ENCODE results near the gene CACNA1G.

Gene CACNA1G

DNA sequence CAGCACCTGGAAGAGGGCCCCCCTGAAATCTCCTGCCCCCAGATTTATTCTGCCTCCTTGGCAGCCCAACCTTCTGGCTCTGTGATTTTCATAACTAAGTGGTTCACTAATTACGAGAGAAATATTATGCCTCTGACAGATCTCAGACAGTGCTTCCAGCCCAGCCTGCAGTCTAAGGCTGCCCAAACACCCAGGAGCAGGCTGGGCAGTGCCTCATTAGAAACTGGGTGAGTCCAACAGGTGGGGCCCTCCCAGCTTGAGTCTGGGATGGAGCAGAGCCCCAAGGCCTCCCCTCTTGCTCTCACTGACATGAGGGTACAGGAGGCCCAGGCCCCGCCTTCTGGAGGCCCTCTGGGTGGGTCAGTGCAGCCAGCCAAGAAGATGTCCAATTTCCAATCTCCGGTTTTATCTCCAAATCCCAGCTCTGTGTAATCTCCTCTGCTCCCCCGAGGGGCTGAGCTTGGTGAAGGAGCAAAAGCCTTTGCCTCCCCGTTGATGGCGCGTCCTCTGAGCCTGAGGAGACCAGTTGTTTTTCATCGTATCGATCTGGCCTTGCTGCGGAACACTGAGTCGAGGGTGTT, 54.0 kb downstream of the CACNA1G start:
- TF ChIP-seq, protein P1, sequence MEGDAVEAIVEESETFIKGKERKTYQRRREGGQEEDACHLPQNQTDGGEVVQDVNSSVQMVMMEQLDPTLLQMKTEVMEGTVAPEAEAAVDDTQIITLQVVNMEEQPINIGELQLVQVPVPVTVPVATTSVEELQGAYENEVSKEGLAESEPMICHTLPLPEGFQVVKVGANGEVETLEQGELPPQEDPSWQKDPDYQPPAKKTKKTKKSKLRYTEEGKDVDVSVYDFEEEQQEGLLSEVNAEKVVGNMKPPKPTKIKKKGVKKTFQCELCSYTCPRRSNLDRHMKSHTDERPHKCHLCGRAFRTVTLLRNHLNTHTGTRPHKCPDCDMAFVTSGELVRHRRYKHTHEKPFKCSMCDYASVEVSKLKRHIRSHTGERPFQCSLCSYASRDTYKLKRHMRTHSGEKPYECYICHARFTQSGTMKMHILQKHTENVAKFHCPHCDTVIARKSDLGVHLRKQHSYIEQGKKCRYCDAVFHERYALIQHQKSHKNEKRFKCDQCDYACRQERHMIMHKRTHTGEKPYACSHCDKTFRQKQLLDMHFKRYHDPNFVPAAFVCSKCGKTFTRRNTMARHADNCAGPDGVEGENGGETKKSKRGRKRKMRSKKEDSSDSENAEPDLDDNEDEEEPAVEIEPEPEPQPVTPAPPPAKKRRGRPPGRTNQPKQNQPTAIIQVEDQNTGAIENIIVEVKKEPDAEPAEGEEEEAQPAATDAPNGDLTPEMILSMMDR (IDR thresholded peaks at IDR 0.05; ENCODE audit: low read depth, low read length, missing control alignments) = no peak
- DNase-seq = no peak
- no peak overlapping the region for H3K27ac ChIP-seq
- H3K27me3 ChIP-seq (replicated peaks) = no peaks in the 10 kb centered on the region
- in situ Hi-C loops (cut with HindIII; ENCODE audit: low pct_ligation_motif_present, low sequenced_read_pairs) = no loop called here
- no peaks in the 10 kb centered on the region for H3K36me3 ChIP-seq (replicated peaks)
- no peak overlapping the region for H3K4me3 ChIP-seq (ENCODE audit: low read depth, low read length)

GRCh38 chr17:50615828-50616227, 55.3 kb downstream of the CACNA1G start:
- Histone ChIP-seq H3K36me3 (replicated peaks) (no peaks in the 10 kb centered on the region), H3K27ac (no peak overlapping the region), H3K4me3 (ENCODE audit: low read depth, low read length) (no peak overlapping the region), H3K27me3 (replicated peaks) (no peaks in the 10 kb centered on the region)
- TF ChIP-seq, protein P1 (IDR thresholded peaks at IDR 0.05; ENCODE audit: low read depth, low read length, missing control alignments) = no peak
- no peak for DNase-seq
- in situ Hi-C loops (cut with HindIII; ENCODE audit: low pct_ligation_motif_present, low sequenced_read_pairs) = no loop called here

DNA sequence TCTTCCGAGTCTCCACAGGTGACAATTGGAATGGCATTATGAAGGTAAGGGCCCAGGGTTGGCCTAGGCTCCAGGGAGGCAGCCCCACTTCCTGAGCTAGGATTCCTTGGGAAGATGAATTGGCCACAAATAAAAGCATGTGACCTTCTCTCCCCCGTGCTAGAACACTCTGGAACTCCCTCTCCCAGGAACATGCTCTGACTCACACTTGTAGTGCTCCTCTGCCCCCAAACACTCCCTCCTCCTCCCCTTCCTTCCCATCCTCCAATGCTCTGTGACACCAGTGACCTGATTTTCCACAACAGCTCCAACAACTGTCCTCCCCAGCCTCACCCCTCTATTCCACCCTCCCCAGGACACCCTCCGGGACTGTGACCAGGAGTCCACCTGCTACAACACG, 57.8 kb downstream of the CACNA1G start:
- H3K27me3 ChIP-seq (replicated peaks) = no peaks in the 10 kb centered on the region
- in situ Hi-C loops (cut with HindIII; ENCODE audit: low pct_ligation_motif_present, low sequenced_read_pairs) = no loop called here
- H3K27ac ChIP-seq = no peak overlapping the region
- DNase-seq = no peak
- no peaks in the 10 kb centered on the region for H3K36me3 ChIP-seq (replicated peaks)
- H3K4me3 ChIP-seq (ENCODE audit: low read depth, low read length) = no peak overlapping the region
- TF ChIP-seq, protein P1 (IDR thresholded peaks at IDR 0.05; ENCODE audit: low read depth, low read length, missing control alignments) = no peak

GRCh38 chr17:50618941-50619340, 58.4 kb downstream of the CACNA1G start:
- no peak overlapping the region for H3K27ac ChIP-seq

DNA sequence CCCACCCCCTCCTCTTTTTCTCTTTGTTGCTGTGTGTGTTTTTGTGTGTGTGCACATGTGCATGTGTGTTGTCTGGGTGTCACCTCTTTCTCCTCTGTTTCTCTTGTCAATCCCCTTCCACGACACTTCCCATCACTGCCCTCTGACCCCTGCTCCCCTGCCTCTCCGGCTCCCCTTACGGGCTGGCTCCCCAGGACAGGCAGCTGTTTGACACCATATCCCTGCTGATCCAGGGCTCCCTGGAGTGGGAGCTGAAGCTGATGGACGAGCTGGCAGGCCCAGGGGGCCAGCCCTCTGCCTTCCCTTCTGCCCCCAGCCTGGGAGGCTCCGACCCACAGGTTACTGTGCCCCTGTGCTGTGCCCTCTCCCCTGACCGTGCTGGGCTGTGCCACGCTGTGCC, 59.0 kb downstream of the CACNA1G start:
- DNase-seq = no peak
- no peak overlapping the region for H3K27ac ChIP-seq
- no peak overlapping the region for H3K4me3 ChIP-seq (ENCODE audit: low read depth, low read length)
- in situ Hi-C loops (cut with HindIII; ENCODE audit: low pct_ligation_motif_present, low sequenced_read_pairs) = no loop called here
- H3K36me3 ChIP-seq (replicated peaks) = no peaks in the 10 kb centered on the region
- no peaks in the 10 kb centered on the region for H3K27me3 ChIP-seq (replicated peaks)
- TF ChIP-seq, protein P1 (IDR thresholded peaks at IDR 0.05; ENCODE audit: low read depth, low read length, missing control alignments) = no peak

More at GRCh38 chr17:50618941-50619340, 58.4 kb downstream of the CACNA1G start:
- Histone ChIP-seq H3K4me3 (ENCODE audit: low read depth, low read length) (no peak overlapping the region), H3K36me3 (replicated peaks) (no peaks in the 10 kb centered on the region), H3K27me3 (replicated peaks) (no peaks in the 10 kb centered on the region)
- TF ChIP-seq, protein P1 (IDR thresholded peaks at IDR 0.05; ENCODE audit: low read depth, low read length, missing control alignments) = no peak
- DNase-seq = no peak
- in situ Hi-C loops (cut with HindIII; ENCODE audit: low pct_ligation_motif_present, low sequenced_read_pairs) = no loop called here

DNA sequence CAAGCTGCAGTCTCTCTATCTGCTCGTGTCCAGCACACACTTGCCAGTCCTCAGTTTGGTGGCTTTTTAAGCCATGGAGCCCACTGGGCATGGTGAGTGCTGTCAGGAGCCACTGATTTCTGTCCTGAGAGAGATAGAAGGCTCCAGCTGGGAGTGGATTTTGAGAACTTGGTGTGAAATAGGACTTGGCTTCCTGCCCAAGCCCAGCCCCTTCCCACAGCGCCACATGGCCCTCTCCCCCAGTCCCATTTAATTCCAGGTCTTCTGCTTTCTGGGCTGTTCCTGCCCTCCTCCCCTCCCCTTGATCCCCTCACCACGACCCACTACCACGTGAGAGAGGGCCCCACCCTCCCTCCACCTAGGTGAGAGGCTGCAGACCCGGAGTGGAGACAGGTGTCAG, 59.7 kb downstream of the CACNA1G start:
- no peak for DNase-seq
- in situ Hi-C loops (cut with HindIII; ENCODE audit: low pct_ligation_motif_present, low sequenced_read_pairs) = no loop called here
- H3K27me3 ChIP-seq (replicated peaks) = no peaks in the 10 kb centered on the region
- H3K4me3 ChIP-seq (ENCODE audit: low read depth, low read length) = no peak overlapping the region
- no peaks in the 10 kb centered on the region for H3K36me3 ChIP-seq (replicated peaks)
- TF ChIP-seq, protein P1 (IDR thresholded peaks at IDR 0.05; ENCODE audit: low read depth, low read length, missing control alignments) = no peak
- H3K27ac ChIP-seq = no peak overlapping the region

Data from brain microvascular endothelial cell (primary cell).